Measurements from ENCODE around the gene SOD1.

Gene SOD1

DNA sequence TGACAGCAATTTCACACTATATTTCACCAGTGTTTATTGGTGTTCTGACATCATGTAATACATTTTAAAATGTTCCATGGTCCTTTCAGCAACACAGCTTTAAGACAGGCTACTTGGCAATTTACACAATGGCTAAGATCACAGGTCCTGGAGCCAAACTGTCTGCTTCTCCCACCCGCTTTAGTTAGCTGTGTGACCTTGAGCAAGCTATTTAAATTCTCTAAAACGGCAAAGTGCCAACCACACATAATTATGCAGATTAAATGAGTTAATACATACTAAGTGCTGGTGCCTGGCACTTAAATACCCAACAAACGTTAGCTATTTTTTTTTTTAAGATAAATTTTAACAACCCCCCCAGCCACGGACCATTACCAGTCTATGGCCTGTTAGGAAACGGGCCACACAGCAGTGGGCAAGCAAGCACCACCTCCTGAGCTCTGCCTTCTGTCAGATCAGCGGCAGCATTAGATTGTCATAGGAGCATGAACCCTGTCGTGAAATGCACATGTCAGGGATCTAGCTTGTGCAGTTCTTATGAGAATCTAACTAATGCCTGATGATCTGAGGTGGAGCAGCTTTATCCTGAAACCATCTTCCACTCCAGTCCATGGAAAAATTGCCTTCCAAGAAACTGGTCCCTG is 26.9 kb downstream of the SOD1 start:
- no peak for DNase-seq

- DNase-seq, result no peak
These were observed 27.6 kb downstream of the SOD1 start for GRCh38 chr21:31687108-31687507.

DNA sequence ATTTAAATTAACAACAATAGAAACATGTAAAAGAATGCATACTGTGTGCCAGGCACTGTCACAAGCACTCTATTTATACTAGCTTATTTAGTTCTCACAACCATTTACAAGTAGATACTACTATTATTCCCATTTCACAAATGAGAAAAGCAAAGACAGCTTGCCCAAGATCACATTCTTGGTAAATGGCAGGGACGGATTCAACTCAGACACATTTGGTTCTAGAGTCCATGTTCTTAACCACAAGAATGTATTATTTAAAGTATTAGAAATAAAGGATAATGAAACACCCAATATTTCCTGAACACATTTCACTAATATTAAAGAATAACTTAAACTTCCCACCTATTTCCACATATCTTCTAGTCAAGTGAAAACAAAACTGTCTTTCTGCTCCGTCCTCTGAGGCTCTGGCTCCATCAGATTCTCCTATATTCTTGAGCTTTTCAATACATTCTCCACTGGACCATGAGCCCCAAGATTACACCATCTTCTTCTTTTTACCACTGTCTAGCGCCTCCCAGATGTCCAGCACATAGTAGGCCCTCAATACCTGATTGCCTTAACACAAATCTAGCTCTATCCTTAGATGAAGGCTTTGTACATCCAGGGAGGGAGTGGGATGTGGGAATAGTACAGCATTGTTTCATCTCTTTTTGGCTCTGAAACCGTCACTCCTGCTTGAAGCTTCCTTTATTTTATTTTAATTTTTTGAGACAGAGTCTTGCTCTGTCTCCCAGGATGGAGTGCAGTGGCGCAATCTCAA is 29.3 kb downstream of the SOD1 start:
- no peak for DNase-seq

- DNase-seq, result no peak
These were observed 33.7 kb downstream of the SOD1 start for GRCh38 chr21:31693222-31693621.

DNA sequence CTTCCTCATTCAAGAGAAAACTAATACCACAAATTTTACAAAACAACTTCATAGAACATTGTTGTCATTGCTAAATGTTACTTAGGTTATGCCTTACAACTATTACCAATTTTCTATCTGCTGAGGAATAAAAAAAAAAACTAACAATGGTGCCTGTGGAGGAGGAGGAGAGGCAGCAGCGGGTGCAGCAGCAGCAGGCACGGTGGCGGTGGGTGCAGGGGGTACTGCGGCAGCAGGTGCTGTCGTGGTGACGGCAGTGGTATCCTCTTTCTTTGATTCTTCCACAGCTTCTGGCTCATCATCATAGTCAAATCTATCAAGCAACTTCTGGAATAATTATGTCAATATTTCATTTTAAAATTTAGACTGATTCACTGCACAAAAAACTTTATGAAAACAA is 36.9 kb downstream of the SOD1 start:
- DNase-seq, result no peak

- DNase-seq, result no peak
These were observed 39.0 kb downstream of the SOD1 start for GRCh38 chr21:31698461-31698860.

GRCh38 chr21:31700040-31700439 is 40.5 kb downstream of the SOD1 start:
- no peak for DNase-seq

GRCh38 chr21:31706562-31706961 is 47.1 kb downstream of the SOD1 start:
- DNase-seq, result no peak

- DNase-seq, result no peak
These were observed 48.0 kb downstream of the SOD1 start for GRCh38 chr21:31707499-31707898.

GRCh38 chr21:31708541-31708940 is 49.0 kb downstream of the SOD1 start:
- no peak for DNase-seq

DNA sequence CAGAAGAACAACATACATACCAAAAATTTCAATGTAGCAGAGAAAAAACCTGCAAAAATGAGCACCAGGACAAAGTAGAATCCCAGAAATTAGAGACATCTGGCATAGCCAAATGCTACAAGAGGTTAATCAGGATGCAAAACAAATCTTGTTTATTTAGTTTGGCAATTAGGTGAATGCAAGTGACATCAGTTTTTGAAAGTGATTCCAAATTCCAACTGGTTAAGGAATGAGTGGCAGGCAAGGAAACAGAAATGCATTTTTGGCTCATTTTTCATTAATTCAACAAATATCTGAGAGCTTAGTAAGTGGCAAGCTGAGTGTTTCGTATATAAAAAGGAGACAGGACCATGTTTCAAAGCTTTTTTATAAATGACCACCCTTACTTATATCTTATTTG is 51.1 kb downstream of the SOD1 start:
- DNase-seq, result no peak

- DNase-seq, result no peak
These were observed 51.8 kb downstream of the SOD1 start for GRCh38 chr21:31711326-31711725.

GRCh38 chr21:31711745-31712285 is 52.3 kb downstream of the SOD1 start:
- no peak for DNase-seq

DNA sequence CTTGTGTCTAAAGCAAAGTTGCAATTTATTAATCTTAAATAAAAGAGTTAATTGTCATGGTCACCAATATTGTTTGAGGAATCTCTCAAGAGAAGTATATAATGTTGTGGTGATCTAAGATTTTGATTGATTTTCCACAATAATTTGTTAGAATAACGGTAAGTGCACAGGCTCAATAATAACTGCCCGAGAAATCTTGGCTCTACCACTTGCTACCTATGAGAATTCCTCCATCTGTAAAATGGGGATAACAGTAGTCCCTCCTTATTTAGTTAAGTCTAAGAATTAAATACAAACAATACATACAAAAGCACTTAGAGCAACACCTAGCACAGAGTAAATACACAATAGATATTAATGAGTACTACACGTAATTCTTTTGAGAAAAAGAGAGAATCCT is 53.6 kb downstream of the SOD1 start:
- no peak for DNase-seq

DNA sequence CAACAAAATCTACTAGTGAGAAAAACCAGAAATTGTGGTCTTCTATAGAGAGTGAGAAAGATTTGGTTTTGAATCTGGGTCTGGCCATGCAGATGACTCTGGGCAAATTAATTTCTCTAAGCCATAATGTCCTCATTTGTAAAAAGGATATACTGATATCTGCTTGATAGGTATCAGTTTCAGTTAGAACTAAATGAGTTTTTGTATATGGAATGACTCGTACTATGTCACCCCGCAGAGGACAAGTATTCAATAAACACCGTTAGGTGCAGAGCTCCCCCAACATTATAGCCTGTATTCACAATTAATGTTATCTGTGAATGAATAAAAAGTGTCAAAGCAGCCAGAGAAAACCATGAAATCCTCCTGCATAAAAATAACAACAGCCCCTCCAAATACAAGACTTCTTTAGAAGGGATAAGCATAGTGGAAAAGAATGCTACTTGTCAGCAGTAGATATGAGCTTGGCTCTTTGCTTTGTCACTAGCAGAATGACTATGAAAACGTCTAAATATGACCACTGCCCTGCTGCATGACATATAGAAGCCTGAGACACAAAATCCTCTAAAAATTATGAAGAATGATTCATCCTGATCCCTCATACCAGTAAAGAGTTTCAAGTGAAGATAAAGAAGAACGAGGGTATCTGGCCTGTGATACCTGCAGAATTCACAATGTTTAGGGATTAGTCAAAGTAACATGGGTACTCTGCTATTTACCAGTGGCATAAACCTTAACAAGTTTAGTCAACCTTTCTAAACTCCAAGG is 54.7 kb downstream of the SOD1 start:
- no peak for DNase-seq

GRCh38 chr21:31714741-31715365 is 55.4 kb downstream of the SOD1 start:
- DNase-seq, result no peak

- no peak for DNase-seq
These were observed 56.6 kb downstream of the SOD1 start for GRCh38 chr21:31716106-31716505.

All from activated T-cell treated with anti-CD3 and anti-CD28 coated beads, Interleukin-2, amount 50 U/mL, for 48 hours (primary cell).